ENCODE measurements around the gene TENM4.
"Not testable (repeated sequence)": the region's sequence is repeated elsewhere in the genome, so short reads cannot be mapped to it uniquely, and the experiment has no call there.

TENM4 gene

GRCh38 chr11:79200398-79201070 lies 240.3 kb downstream of the TENM4 start:
- no peak for DNase-seq

GRCh38 chr11:79199729-79200354 lies 241.0 kb downstream of the TENM4 start:
- DNase-seq: no peak

GRCh38 chr11:79198898-79199250 lies 242.0 kb downstream of the TENM4 start:
- no peak for DNase-seq

- DNase-seq: no peak
Measured at GRCh38 chr11:79198203-79198897, 242.5 kb downstream of the TENM4 start.

- DNase-seq: no peak
Measured at GRCh38 chr11:79196950-79197349, 243.9 kb downstream of the TENM4 start.

GRCh38 chr11:79195209-79195608 lies 245.6 kb downstream of the TENM4 start:
- DNase-seq: no peak

- DNase-seq: no peak
Measured at GRCh38 chr11:79193663-79194310, 247.0 kb downstream of the TENM4 start.

- no peak for DNase-seq
Measured at GRCh38 chr11:79192836-79193235, 248.0 kb downstream of the TENM4 start.

- not testable (repeated sequence) for DNase-seq
Measured at GRCh38 chr11:79191716-79192115, 249.1 kb downstream of the TENM4 start.

- DNase-seq: not testable (repeated sequence)
Measured at GRCh38 chr11:79190553-79190952, 250.3 kb downstream of the TENM4 start.

GRCh38 chr11:79189601-79190000 lies 251.2 kb downstream of the TENM4 start:
- DNase-seq: no peak

- DNase-seq: no peak
Measured at GRCh38 chr11:79189055-79189454, 251.8 kb downstream of the TENM4 start.

- no peak for DNase-seq
Measured at GRCh38 chr11:79186669-79187068, 254.2 kb downstream of the TENM4 start.

- DNase-seq: no peak
Measured at GRCh38 chr11:79185351-79185750, 255.5 kb downstream of the TENM4 start.

GRCh38 chr11:79184285-79184684 lies 256.5 kb downstream of the TENM4 start:
- no peak for DNase-seq

- DNase-seq: no peak
Measured at GRCh38 chr11:79182794-79183193, 258.0 kb downstream of the TENM4 start.

- no peak for DNase-seq
Measured at GRCh38 chr11:79179087-79179486, 261.7 kb downstream of the TENM4 start.

GRCh38 chr11:79174045-79175008 lies 266.5 kb downstream of the TENM4 start:
- DNase-seq: no peak

- no peak for DNase-seq
Measured at GRCh38 chr11:79173615-79174014, 267.2 kb downstream of the TENM4 start.

GRCh38 chr11:79170321-79170720 lies 270.5 kb downstream of the TENM4 start:
- no peak for DNase-seq

GRCh38 chr11:79168530-79169110 lies 272.2 kb downstream of the TENM4 start:
- DNase-seq: no peak

Measured in stimulated activated CD4-positive, alpha-beta T cell treated with anti-CD3 and anti-CD28 coated beads, Interleukin-4, amount 100 ng/mL, for 1 hour (primary cell).